Mucosa of gallbladder (tissue), 1 donor: ENCODE results near the gene DBI. TPM values are rescaled to one million over a fixed set of nuclear protein-coding genes. Genes with fewer than 3 reads are reported as not detected.
"Not testable (repeated sequence)": the region's sequence is repeated elsewhere in the genome, so short reads cannot be mapped to it uniquely, and the experiment has no call there.

ENCODE experiments used
- DNase-seq: peaks from one replicate; pipeline ENCODE4 v3.0.0-alpha.2; 2020; ENCODE audit warnings: low spot score
- total RNA-seq: library from RNA; stranded (reverse); gene quantifications from one replicate; pipeline ENCODE4 v1.2.1, GENCODE V29; 2021
- donor health status: DM: no; HTN: no; CAD: no.

DBI gene
- total RNA-seq, 1 donor from 2014 or later: 263 TPM

DNA sequence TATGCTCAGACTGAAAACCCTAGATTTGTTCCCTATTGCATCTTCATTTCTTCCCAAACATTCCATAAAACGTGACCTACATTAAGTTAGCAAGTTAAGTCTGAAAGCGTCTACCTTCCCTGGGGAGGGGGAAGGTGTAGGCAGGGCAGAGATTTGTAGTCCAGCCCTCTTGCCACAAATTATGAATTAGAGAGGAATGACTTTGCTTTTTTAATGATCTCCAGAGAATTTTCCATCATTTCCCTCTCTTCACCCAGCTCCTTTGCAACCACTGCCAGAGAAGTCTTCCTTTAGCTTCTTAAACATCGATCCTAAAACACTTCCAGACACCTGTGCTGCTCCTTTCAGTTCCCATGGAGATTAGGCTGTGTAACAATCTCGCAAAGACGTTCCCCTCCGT, 1.3 kb upstream of the DBI start:
- no peak for DNase-seq

DNA sequence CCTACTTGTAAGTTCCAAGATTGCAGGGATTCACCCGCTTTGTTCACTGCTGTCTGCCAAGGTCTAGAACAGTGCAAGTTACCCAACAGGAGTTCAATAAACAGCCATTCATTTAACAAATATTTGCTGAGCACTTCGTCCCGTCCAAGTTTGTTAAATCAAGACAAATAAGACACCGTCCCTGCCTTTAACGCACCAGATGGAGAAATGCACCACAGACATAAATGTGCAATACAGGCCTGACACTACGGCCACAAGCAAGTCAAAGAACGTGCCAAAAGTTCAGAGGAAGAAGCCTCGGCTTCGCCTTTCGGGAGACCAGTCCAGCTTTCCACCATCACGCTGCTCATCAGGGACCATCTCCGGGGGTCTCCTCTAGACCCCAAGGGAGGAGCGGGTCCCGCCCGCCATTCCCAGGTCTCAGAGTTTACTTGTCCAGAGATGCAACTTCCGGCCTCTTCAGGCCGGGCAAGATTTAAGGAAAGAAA, 572 bp upstream of the DBI start:
- no peak for DNase-seq

DNA sequence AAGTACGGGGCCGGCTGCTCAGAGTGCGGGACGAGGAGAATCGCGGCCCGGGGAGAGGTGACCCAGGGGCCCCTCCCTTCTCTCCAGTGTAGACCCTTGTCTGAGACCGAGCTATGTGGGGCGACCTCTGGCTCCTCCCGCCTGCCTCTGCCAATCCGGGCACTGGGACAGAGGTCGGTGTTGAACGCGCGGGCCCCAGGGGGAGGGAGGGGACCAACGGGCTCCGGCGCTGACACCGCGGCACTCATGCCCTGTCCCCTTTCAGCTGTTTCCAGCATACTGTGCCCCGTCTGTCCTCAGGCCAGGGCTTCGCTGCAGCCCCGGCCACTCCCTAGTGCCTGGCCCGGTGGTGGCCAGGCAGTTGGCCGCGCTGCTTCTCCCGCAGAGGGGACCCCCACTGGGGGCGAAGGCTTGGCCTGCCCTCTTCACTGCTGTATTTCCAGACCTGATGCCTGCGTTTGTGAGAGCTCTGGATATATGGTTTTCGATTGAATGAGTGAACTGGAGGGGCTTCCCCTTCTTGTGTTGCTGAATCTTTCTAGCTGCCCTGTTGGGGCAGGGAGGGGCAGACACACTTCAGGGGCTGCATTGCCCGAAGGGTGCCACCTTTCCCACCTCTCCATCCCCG, 809 bp downstream of the DBI start:
- no peak for DNase-seq

DNA sequence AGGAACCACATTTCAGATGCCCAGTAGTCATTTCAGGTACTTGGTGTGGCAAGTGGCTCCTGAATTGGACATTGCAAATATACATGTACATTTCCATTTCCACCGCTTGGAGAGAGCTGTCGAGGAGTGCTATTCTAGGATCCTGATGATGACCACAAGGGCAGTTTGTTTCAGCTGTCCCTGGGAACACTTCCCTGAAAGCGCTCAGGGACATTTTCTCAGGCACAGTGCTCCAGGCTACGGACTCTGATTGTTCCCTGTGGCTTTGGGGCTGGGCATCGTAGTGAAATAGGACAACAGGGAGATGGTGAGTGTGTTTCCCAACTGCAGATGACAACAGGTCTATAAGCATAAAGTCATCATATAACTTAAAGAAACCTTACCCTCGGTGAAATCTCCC, 3.1 kb downstream of the DBI start:
- DNase-seq: no peak

DNA sequence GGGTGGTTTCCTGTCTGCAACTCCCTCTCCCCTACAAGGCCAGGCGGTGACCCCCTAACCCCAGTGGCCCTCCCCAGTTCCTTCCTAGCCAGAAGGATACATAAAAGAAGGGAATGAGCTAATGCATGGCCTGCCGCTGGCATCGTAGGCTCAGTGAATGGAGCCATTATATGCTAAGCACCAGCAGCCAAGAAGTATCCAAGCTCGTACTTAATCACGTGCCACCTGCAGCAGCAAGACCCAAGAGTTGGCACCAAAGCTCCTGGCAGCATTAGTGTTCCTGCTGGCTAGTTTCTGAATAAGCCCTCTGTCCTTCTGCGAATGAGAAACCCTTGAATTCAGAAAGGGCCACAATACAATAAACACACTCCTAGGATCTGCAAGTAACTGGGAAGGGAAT, 4.3 kb downstream of the DBI start:
- no peak for DNase-seq

DNA sequence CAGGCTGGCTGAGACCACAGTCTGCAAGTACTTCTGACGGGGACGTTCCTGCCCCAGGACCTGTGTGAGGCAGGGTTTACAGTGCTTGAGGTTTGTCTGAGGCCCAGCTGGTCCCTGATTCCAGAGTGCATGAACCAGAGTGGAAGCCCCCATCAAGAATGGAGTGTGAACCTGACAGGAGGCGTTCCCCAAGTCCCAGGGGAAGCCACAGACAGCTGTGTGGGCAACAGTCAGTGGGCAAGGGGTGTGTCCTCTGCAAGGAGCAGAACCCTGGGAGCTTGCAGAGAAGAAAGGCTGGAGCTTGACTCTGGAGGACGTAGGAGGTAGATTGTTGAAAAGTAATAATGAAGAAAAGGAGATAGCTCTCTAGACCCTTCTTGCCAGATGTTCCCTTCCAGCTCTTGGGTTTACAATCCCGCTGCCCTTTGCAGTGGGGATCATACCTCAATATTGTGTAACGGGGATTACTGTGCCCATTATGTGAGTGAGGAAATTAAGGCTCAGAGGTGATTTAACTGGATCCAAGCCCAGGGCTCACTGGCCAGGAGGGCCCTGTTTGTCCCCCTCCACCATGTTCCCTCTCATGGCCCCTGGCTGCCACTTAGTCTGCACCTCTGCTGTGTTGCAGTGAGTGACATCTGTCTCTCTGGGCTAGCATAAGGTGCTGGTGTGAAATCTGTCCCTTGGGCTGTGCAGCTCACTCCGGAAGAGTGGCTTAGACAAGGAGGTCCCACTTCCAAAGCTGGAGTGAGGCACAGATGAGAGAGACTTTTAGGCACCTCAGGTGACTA, 6.2 kb downstream of the DBI start:
- no peak for DNase-seq

DNA sequence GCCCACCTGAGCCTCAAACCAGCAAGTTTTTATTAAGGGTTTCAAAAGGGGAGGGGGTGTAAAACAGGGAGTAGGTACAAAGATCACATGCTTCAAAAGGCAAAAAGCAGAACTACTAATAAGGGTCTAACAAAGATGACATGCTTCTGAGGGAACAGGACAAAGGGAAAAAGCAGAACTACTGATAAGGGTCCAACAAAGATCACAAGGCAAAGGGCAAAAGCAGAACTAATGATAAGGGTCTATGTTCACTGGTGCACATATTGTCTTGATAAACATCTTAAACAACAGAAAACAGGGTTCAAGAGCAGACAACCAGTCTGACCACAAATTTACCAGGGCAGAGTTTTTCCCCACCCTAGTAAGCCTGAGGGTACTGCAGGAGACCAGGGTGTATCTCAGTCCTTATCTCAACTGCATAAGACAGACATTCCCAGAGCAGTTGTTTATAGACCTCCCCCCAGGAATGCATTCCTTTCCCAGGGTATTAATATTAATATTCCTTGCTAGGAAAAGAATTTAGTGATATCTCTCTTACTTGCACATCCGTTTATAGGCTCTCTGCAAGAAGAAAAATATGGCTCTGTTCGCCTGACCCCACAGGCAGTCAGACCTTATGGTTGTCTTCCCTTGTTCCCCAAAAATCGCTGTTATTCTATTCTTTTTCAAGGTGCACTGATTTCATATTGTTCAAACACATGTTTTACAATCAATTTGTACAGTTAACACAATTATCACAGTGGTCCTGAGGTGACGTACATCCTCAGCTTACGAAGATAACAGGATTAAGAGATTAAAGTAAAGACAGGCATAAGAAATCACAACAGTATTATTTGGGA, 7.3 kb downstream of the DBI start:
- DNase-seq: not testable (repeated sequence)

DNA sequence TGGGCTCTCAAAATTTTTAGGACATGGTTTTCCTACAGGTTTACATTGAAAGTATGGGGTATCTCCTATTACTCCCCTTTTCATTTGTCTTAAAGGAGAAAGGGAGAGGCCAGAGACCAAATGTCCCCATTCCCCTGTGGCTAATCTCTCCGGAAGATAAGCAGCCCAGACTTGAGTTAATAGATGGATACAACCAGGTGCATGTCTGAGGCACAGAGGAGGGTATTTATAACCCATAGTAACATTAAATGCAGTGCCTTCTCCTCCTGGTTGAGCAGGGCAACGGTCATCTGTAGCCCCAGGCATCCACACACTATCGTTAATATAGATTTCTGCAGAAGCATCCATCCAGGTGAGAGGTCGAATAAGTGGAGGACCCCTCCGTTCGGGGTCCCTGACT, 9.6 kb downstream of the DBI start:
- not testable (repeated sequence) for DNase-seq

DNA sequence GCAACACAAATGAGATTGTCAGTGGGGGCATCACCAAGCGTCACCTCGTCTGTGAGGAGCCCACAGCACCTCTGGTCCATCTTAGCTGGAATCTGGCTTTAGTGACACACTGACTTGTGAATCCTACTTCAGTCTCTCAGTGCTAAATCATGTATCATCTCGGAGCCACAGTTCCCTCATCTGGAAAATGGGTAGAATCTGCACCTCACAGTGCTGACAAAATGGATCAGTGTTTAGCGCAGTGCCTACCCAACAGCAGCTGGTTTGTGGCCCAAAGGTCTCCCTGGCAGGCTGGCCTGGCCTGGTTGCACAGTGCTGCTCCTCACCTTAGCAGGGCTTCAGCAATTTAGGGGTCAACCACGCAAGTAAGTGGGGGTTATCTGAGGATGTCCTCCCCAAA, 10.0 kb downstream of the DBI start:
- no peak for DNase-seq

DNA sequence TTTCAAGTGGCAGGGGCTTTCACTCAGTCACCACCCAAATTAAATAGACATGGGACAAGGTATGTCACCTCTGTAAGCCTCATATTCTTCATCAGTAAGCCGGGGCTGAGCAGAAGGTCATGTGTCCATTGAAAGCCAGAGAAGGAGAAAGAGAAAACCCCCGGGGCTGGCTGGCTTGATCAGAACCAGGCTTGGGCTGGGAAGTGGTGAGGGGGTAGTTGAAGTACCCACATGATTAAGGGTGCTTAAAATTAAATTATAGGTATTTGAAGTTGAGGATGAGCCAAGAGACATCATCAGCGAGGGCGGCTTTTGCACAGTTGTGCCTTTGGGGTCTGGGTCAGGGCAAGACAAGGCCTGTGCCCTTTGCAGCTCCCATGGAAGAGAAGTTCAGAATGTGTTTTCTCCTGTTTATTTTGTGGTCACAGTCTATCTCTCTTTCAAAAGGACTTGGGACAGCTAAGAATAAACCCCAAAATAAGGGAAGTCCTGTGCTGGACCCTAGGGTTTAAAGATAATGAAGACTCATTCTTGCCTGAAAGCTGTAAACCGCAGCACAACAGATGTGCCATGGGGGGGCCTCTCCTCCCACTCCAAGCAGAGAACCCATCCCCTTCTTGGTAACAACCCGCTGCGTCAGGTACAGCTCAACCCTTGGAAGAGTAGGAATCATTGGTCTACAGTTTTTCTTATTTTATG, 10.7 kb downstream of the DBI start:
- DNase-seq: peak; percentile 7

DNA sequence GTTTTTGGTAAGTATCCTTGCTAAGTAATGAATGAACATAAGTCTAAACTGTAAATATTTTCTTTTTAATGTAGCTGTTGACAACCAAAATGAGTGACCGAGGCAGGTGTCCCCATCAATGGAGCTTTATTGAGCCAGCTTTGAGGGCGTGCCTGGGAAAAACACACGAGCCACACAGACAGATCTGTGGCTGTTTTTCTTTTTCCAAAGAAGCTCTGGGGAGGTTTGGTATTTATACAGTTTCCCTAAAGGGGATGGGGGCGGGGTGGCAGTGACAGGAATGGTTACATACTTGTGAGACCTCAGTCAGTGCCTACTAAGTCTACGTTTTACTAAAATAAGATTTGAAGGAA, 11.2 kb downstream of the DBI start:
- peak; percentile 10 for DNase-seq

DNA sequence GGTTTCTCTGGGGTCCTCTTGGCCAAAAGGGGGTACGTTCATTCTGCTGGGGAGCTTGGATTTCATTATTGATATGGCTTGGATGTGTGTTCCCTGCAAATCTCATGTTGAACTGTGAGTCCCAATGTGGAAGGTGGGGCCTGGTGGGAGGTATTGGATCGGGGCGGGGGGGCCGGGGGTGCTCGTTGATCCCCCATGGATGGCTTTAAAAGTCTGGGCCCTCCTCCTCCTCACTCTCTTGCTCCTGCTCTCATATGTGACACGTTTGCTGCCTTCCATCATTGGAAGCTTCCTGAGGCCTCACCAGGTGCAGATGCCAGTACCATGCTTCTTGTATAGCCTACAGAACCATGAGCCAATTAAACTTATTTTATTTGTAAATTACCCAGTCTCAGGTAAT, 11.8 kb downstream of the DBI start:
- DNase-seq: peak; percentile 3

DNA sequence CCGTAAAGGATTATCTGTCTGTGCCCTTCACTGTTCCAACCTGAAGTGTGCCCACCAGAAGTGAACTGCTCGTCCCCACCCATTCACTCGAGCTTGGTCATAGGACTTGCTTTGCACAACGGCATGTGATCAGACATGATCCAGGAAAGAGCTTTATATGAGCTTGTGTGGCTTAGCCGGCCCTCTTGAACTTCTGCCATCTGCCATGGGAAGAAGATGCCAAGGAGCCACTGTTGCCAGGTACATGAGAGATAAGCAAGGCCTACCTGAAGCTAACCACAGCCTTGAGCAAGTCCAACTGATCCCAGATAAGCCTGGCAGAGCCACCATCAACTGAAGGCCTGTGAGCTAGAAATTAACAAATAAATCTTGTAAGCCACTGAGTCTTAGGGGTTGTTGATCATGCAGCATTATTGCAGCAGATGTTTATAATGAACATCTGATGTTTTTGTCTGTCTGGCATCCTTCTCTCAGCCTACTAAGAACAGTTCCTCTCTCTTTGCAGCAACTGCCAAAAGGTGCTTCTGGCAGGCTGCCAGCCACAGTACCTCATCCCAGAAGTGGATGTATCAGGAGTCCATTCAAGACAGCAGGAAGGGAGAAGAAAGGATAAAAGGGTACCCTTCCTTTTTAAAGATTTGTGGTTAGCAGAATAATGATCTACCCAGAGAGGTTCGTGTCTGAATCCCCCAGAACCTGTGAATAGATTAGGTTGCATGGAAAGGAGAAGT, 16.8 kb downstream of the DBI start:
- DNase-seq: peak; percentile 84

DNA sequence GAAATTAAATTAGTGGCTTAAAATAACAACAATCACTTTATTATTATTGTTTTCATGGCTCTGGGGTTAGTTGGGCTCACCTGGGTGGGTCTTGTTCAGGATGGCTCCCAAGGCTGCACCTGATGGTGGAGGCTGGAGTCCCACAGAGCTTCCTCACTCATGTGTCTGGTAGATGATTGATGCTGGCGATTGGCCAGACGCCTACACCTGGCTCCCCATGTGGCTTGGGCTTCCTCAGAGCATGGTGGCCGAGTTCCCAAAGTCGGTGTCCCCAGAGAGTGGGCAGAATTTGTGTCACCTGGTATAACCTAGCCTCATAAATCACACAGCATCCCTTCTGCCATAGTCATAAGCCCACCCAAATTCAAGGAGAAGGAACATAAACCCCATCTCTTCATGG, 18.2 kb downstream of the DBI start:
- no peak for DNase-seq

DNA sequence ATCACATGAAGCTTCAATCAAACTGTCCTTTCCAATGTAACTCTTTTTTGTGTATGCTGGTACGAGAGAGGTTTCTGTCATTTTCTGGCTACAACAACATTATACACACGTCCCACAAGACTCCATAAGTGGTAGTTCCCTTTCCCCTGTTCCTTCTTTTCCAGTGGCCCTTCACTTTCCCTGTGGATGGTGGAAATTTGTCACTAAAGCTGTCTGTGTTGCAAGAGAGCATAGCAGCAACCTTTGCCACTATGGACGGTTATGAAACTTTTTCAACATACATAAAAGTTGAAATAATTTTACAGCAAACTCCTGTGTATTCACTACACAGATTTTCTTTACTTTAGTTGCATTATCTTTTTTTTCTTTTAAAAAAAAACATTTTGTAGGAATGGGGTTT, 18.7 kb downstream of the DBI start:
- no peak for DNase-seq

DNA sequence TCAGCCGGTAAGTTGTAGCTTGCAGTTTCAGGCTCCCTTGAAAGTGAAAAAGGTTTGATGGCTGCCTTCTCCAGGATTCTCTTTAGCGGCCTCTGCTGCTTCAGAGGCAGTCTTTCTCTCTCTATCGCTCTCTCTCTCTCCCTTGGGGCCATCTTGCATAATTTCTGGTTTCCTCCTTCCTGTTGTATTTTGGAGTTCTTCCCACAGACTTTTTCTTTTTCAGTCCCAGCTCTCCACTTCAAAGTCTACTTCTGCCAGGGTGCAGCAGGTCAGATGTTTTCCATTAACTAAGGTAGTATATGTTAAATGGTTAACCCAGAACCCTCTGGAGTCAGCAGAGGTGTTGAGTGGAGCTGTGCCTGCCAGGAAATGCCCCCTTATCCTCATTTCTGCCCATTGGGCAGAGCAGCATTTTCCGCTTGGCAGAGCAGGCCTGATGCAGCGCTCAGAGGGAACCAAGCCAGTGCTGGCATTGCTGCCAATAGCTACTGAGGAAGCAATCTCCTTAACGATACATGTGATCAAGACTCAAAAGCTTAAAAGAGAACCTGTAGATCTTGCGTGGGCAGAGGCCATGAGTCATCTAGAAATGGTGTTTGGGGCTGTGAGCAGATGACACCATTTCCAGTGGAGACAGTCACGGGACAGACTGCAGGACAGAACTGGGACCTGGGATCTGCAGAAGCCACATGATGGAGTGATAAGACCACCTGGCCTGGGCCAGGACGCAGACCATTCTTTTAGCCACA, 20.8 kb downstream of the DBI start:
- peak; percentile 92 for DNase-seq

DNA sequence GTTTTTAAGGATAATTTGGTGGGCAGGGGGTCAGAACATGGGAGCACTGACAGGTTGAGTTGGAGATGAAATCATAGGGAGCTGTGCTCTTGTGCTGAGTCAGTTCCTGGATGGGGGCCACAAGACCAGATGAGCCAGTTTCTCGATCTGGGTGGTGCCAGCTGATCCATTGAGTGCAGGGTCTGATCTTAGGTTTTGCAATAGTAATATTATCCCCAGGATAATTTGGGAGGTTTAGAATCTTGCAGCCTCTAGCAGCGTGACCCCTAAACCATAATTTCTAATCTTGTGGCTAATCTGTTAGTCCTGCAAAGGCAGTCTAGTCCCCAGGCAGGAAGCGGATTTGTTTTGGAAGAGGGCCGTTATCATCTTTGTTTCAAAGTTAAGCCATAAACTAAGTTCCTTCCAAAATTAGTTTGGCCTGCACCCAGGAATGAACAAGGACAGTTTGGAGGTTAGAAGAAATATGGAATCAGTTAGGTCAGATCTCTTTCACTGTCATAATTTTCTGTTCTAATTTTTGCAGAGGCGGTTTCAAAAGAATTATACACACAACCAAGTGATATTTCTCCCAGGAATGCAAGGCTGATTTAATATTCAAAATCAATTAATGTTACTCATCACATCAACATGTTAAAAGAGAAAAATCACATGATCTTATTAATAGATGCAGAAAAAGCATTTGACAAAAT, 23.0 kb downstream of the DBI start:
- DNase-seq: peak; percentile 72

DNA sequence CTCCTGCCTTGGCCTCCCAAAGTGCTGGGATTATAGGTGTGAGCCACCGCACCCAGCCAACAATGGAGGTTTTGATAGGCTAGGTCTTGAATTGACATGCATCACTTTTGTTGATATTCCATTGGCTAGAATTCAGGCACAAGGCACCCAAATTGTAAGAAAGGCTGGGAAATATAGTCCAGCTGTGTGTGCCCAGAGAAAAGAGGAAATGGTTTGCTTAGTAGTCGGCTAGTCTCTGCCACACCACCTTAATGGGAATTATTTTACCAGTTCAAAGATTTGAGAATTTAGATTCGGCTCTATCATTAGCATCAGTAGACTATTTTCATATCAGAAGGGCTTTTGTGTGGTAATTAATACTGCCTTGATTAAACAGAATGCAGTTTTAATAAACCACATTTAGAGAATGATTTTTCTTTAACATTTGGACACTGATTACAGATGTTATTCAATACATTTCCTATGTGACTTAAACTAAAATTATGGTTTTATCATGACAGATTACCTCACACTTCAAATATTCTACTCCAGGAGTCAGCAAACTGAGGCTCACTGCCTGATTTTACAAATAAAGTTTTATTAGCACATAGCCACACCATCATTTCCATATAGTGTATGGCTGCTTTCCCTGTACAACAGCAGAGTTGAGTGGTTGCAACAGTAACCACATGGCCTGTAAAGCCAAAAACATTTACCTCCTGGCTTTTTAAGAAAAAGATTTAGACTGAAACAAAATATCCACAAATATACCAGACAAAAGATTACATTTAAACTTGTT, 27.4 kb downstream of the DBI start:
- DNase-seq: no peak

DNA sequence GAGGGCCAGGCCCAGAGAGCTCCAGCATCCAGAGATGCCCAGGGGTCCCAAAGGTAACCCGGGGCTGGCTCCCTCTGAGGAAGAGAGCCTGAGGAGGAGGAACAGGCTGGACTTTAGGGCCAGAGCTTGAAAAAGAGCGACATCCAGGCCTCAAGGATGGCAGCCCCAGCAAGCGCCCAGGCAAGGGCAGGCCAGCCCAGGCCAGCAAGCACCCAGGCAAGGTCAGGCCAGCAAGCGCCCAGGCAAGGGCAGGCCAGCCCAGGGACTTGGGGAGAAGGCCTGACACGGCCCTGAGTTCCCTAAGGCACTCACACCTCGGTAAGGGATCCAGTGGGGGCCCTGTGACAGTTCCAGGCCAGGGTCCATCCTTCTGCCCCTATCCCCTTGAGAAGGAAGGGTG, 30.4 kb downstream of the DBI start:
- no peak for DNase-seq
